GM18498 (cell line): ENCODE results near the gene HSPA14.
"Not testable (repeated sequence)": the region's sequence is repeated elsewhere in the genome, so short reads cannot be mapped to it uniquely, and the experiment has no call there.

Source experiments
- ATAC-seq: cut with Tn5 transposase; IDR thresholded peaks from one replicate; pipeline ENCODE4 v1.9.1; 2021; ENCODE audit warnings: mild to moderate bottlenecking, moderate library complexity; ENCODE audit not compliant: unreplicated experiment

HSPA14 gene

GRCh38 chr10:14837003-14837756, 926 bp upstream of the HSPA14 start:
- no peak for ATAC-seq

DNA sequence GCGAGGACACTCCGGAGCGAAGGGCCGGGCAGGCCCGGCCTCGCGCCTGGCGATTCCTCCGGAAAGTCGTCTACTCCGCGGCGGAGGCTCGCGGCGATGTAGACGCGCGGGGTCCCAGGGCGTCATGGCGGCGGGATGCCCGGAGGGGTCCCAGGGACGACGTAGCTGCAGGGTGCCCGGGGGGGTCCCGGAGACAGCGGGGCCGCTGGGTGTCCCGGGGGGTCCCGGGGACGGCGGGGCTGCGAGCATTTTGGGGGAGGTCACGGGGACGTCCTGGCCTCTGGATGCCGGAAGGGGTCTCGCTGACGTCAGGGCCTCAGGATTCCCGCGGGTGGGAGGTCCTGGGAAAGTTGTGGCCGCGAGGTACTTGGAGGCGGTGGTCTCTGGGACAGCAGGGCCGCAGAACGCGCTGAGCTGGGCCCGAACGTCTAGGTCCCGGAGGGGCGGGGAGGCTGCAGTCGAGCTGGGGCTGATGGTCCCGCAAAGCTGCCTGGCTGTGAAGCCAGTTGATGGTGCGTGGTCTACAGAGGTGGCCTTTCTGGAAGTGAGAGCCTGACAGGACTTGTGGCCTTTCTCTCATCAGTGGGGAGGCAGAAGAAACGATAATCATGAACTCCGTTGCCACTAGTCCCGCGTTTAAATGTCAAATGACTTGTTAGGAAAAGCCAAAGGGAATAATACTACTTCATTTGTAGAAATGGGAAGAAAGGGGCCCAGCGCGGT, 637 bp downstream of the HSPA14 start:
- ATAC-seq = peak; percentile 11

DNA sequence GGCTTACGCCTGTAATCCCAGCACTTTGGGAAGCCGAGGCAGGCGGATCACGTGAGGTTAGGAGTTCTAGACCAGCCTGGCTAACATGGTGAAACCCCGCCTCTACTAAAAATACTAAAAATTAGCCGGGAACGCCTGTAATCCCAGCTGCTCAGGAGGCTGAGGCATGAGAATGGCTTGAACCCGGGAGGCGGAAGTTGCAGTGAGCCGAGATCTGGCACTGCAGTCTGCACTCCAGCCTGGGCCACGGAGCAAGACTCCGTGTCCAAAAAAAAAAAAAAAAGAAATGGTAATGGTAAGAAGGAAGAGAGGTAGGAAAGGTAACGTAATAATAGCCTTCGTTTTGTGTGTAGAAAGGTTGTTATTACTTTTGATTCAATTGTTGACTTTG, 1.2 kb downstream of the HSPA14 start:
- no peak for ATAC-seq

DNA sequence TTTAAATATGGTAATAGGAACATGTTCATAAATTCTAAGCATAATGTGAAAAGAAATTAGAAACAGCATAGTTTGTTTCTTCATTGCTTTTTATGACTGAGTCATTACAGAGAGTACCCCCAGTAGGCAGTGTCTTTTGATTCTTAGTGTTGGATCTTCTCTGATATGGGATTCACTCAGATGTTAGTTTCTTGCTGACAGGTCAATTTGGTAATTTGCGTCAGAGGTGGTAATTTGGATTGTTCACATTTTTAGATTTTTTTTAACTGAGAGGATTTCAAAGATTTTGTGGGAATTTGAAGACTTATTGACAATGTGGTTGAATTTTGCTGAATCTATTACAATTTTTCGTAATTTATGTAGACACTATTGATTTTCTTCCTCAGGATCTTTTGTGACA, 2.1 kb downstream of the HSPA14 start:
- ATAC-seq = no peak

GRCh38 chr10:14843327-14843988, 5.4 kb downstream of the HSPA14 start:
- ATAC-seq = no peak

DNA sequence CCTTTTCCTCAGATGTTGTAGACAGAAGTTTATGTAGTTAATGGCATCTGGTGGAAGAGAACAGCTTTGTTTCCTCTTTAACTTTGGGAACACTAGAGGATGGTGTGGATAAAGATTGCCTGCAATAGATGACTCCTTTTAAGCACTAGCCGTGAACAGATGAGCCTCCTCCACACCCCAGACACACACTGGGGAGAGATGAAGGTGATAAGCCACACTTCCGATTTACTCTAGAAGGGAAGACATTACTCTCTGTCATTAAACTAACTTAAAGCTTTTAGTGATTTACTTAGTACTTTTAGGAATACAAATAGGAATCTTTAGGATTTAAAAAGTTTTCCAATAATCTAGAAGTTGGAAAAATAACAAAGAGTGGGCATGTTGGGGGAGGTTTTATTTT, 6.8 kb downstream of the HSPA14 start:
- no peak for ATAC-seq

GRCh38 chr10:14852236-14852635, 14.1 kb downstream of the HSPA14 start:
- ATAC-seq = no peak

GRCh38 chr10:14855453-14855852, 17.3 kb downstream of the HSPA14 start:
- ATAC-seq = no peak

- ATAC-seq = no peak
These were observed 20.3 kb downstream of the HSPA14 start for GRCh38 chr10:14858338-14858960.

- ATAC-seq = no peak
These were observed 20.9 kb downstream of the HSPA14 start for GRCh38 chr10:14859043-14859442.

GRCh38 chr10:14859775-14860174, 21.7 kb downstream of the HSPA14 start:
- ATAC-seq = no peak

GRCh38 chr10:14860791-14861190, 22.7 kb downstream of the HSPA14 start:
- no peak for ATAC-seq

- ATAC-seq = not testable (repeated sequence)
These were observed 26.4 kb downstream of the HSPA14 start for GRCh38 chr10:14864466-14864865.

GRCh38 chr10:14864871-14865270, 26.8 kb downstream of the HSPA14 start:
- not testable (repeated sequence) for ATAC-seq

DNA sequence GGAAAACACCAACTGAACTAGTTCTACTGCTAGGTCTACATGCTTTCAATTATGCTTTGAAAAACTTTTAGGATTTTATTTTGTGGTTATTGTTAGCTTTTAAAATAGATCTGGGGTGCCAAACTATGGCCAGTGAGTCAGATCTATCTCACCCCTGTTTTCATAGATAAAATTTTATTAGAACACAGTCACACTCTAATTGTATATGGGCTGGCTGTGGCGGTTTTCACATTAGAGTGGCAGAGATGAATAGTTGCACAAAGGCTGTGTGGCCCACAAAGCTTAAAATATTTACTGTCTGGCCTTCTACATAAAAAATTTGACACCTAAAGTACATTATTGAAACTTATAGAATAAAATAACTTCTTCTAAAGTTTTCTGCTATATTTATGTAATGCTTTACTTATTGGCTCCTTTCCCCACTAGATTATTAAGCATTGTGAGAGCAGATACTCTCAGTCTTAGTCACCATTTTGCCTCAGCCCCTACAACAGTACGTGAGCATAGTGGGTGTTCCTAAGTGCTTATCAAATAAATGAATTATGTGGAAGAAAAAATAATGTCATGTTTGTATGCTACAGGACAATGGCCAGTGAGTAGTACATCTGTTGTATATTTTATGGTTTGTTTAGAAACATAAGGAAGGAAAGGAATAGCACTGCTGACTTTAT, 35.1 kb downstream of the HSPA14 start:
- ATAC-seq = peak; percentile 47

GRCh38 chr10:14875941-14876340, 37.8 kb downstream of the HSPA14 start:
- no peak for ATAC-seq

DNA sequence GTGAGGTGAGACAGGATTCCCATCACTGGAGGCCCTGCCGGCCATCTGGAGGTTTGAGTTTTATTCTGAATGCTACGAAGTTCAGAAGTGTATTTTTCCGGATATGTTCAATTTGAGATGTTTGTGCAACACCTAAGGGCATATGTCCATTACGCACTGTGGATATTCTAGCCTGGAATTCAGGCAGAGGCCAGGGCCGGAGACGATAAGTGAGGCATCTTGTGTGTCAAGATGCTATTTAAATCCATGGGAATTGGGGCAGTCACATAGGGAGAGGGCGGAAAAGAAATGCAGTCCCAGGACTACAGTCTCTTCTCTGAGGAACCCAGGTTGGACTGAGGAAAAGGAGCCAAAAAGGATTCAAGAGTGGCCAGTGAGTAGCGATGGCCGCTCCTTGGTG, 38.7 kb downstream of the HSPA14 start:
- no peak for ATAC-seq

GRCh38 chr10:14878266-14879123, 40.4 kb downstream of the HSPA14 start, which contains the start of gene SUV39H2:
SUV39H2 (plus strand) TSS chr10:14878866; CDS start chr10:14878889, 23 bp downstream.
- peak; percentile 95 for ATAC-seq

DNA sequence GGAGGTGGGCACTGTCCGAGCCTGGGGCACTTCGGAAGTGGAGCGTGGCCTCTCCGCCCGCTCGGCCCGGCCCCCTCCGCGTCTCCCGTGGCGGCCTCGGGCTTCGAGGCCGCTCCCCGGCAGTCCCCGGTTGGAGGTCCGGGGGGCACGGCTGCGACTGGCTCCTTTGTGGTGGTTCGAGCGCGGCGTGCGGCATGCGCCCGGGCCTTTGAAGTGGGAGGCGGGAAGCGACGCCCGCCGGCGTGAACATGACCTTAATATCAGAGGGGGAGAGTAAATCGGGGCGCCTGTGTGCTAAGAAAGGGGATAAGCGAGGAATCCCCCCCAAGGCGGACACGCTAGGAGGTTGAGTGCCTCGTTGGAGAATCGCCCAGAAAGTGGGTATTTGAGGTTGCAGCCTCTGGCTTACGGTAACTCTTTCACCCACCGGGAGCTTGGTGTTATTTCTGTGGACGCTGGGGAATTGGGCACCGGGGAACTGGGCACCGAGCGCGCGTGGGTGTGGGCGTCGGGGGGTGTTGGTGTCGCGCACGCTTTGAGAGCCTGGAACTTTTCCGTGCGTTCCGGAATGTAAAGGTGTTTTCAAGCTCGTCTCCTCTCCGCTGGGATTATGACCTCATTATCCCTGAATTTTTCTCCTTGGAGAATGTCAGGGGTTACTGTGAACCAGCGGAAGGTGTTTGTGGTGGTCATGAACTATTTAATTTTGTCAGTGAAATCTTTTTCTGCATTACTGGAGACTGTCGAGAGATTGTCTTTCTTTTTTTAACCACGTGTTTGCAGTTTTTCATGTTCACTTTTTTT, 41.2 kb downstream of the HSPA14 start:
- ATAC-seq = peak; percentile 28
